Right lobe of liver (tissue), 4 donors: ENCODE data around the gene ZNF576.

ENCODE experiments used
- CTCF ChIP-seq, 4 donors: fragments of 200-600 bp in 3 of 4; fragments of 450-650 bp in 1 of 4; IDR thresholded peaks; one replicate each; pipeline versions ENCODE4 v1.5.1 to v1.8.0; 2016 to 2022; ENCODE audit warnings: antibody characterized with exemption in 4 of 4, mild to moderate bottlenecking in 2 of 4
- POLR2A ChIP-seq: fragments of 450-650 bp; IDR thresholded peaks from one replicate; pipeline ENCODE4 v1.6.1; 2017; ENCODE audit warnings: antibody characterized with exemption, mild to moderate bottlenecking
- donor health status: DM: no; HTN: no; CAD: no.
- donor health status: DM: no; HTN: no; CAD: no.
- donor health status: DM: no; HTN: yes; CAD: no.

DNA sequence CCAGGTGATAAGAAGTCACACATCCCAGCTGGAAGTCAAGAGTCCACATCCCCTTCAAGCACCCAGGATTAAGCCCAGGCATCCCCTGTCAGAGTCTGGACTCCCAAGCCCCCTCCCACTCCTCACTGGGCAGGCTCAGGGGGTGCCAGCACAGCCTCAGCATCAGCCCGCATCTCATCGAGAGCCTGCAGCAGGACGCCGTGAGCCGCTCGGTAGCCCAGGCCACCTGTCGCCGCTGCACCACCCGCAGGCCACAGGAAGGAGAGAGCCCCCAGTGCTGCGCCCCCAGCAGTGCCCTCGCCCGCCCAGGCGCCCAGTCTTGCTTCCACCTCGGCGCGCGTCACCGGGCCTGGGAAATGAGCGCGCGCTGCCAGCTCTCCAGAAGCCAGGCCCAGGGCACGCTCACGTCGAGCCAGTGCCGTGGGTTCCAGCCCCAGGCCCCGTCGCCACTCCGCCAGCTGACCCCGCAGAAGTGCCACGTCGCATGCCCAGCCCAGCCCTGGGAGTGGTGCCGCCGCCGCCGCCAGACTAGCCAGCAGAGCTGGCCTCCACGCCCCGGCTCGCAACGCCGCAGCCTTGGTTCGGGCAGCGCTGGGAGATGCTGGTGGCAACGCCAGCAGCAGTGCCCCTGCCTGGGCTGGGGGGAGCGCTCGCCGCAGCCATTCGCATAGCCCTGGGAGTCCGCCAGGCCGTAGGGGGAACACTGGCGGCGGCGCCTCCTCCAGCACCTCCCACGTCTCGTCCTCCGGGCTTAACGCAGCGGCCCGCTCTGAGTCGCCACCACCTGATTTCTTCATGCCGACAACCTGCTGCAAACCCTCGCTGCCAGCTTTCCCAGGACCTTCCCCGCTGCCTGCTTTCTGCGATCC lies 4.3 kb upstream of the ZNF576 start:
- TF ChIP-seq CTCF (IDR thresholded peaks at IDR 0.05) (no peak), POLR2A (no peak)
